Measurements from ENCODE around the gene RNF13. TPM values are rescaled to one million over a fixed set of nuclear protein-coding genes. Genes with fewer than 3 reads are reported as not detected.
"Not testable (repeated sequence)": the region's sequence is repeated elsewhere in the genome, so short reads cannot be mapped to it uniquely, and the experiment has no call there.

The RNF13 gene
- total RNA-seq, 3 donors from 2014 or later, result 95.0 to 142 (median 114) TPM

- H3K4me1 ChIP-seq, result no peaks in the 10 kb centered on the region
- H3K36me3 ChIP-seq, result no peaks in the 10 kb centered on the region
- intact Hi-C loops (cut with DNase I; ENCODE audit: low total_unique reads), result no loop called here
- H3K27ac ChIP-seq, result no peak overlapping the region
- TF ChIP-seq CTCF (IDR thresholded peaks at IDR 0.05), result no peak
- H3K4me3 ChIP-seq, result no peak overlapping the region
- no peaks in the 10 kb centered on the region for H3K27me3 ChIP-seq
- no peak for DNase-seq (ENCODE audit: low spot score in 2 of 2)
- H3K9me3 ChIP-seq, result peaks cover 19 to 33% of the 10 kb centered on the region in 2 donors
Observed at GRCh38 chr3:149830902-149831301, 17.9 kb downstream of the RNF13 start.

- intact Hi-C loops (cut with DNase I; ENCODE audit: low total_unique reads), result no loop called here
- Histone ChIP-seq H3K27ac (no peak overlapping the region), H3K36me3 (no peaks in the 10 kb centered on the region), H3K9me3 (peaks cover 19 to 34% of the 10 kb centered on the region in 2 donors), H3K27me3 (no peaks in the 10 kb centered on the region), H3K4me3 (no peak overlapping the region), H3K4me1 (no peaks in the 10 kb centered on the region)
- no peak for DNase-seq (ENCODE audit: low spot score in 2 of 2)
- TF ChIP-seq POLR2AphosphoS5 (IDR thresholded peaks at IDR 0.05) (no peak), CTCF (IDR thresholded peaks at IDR 0.05) (no peak), POLR2A (IDR thresholded peaks at IDR 0.05) (no peak)
Observed at GRCh38 chr3:149831321-149831720, 18.3 kb downstream of the RNF13 start.

- peaks cover 19 to 34% of the 10 kb centered on the region in 2 donors for H3K9me3 ChIP-seq
Observed at GRCh38 chr3:149832086-149832485, 19.1 kb downstream of the RNF13 start.

GRCh38 chr3:149833241-149833640, 20.2 kb downstream of the RNF13 start:
- no peak overlapping the region for H3K4me3 ChIP-seq
- no peak for TF ChIP-seq POLR2A (IDR thresholded peaks at IDR 0.05)
- TF ChIP-seq POLR2AphosphoS5 (IDR thresholded peaks at IDR 0.05), result no peak
- TF ChIP-seq CTCF (IDR thresholded peaks at IDR 0.05), result no peak
- no peaks in the 10 kb centered on the region for H3K27me3 ChIP-seq
- H3K27ac ChIP-seq, result no peak overlapping the region
- H3K36me3 ChIP-seq, result no peaks in the 10 kb centered on the region
- peaks cover 22 to 39% of the 10 kb centered on the region in 2 donors for H3K9me3 ChIP-seq
- intact Hi-C loops (cut with DNase I; ENCODE audit: low total_unique reads), result no loop called here
- H3K4me1 ChIP-seq, result no peaks in the 10 kb centered on the region
- DNase-seq (ENCODE audit: low spot score in 2 of 2), result no peak

More at GRCh38 chr3:149832086-149832485, 19.1 kb downstream of the RNF13 start:
- no peak for DNase-seq (ENCODE audit: low spot score in 2 of 2)
- TF ChIP-seq POLR2A (IDR thresholded peaks at IDR 0.05) (no peak), POLR2AphosphoS5 (IDR thresholded peaks at IDR 0.05) (no peak), CTCF (IDR thresholded peaks at IDR 0.05) (no peak)
- Histone ChIP-seq H3K27me3 (no peaks in the 10 kb centered on the region), H3K4me3 (no peak overlapping the region), H3K27ac (no peak overlapping the region), H3K36me3 (no peaks in the 10 kb centered on the region), H3K4me1 (no peaks in the 10 kb centered on the region)
- intact Hi-C loops (cut with DNase I; ENCODE audit: low total_unique reads), result no loop called here

- H3K4me3 ChIP-seq; H3K4me1 ChIP-seq; H3K36me3 ChIP-seq; H3K27me3 ChIP-seq; DNase-seq (ENCODE audit: low spot score in 2 of 2); H3K27ac ChIP-seq; intact Hi-C loops (cut with DNase I; ENCODE audit: low total_unique reads): not testable (repeated sequence)
- H3K9me3 ChIP-seq, result peaks cover 7 to 19% of the 10 kb centered on the region in 2 donors
Observed at GRCh38 chr3:149838491-149838890, 25.5 kb downstream of the RNF13 start.

- peaks cover 6 to 13% of the 10 kb centered on the region in 2 donors for H3K9me3 ChIP-seq
- H3K27me3 ChIP-seq; H3K36me3 ChIP-seq; DNase-seq (ENCODE audit: low spot score in 2 of 2); H3K4me1 ChIP-seq; H3K27ac ChIP-seq; H3K4me3 ChIP-seq; intact Hi-C loops (cut with DNase I; ENCODE audit: low total_unique reads): not testable (repeated sequence)
Observed at GRCh38 chr3:149839469-149839868, 26.5 kb downstream of the RNF13 start.

Measured in breast epithelium (tissue), 4 donors.